ENCODE data around the gene LRCH2.
"Not testable (repeated sequence)": the region's sequence is repeated elsewhere in the genome, so short reads cannot be mapped to it uniquely, and the experiment has no call there.

Gene LRCH2

DNA sequence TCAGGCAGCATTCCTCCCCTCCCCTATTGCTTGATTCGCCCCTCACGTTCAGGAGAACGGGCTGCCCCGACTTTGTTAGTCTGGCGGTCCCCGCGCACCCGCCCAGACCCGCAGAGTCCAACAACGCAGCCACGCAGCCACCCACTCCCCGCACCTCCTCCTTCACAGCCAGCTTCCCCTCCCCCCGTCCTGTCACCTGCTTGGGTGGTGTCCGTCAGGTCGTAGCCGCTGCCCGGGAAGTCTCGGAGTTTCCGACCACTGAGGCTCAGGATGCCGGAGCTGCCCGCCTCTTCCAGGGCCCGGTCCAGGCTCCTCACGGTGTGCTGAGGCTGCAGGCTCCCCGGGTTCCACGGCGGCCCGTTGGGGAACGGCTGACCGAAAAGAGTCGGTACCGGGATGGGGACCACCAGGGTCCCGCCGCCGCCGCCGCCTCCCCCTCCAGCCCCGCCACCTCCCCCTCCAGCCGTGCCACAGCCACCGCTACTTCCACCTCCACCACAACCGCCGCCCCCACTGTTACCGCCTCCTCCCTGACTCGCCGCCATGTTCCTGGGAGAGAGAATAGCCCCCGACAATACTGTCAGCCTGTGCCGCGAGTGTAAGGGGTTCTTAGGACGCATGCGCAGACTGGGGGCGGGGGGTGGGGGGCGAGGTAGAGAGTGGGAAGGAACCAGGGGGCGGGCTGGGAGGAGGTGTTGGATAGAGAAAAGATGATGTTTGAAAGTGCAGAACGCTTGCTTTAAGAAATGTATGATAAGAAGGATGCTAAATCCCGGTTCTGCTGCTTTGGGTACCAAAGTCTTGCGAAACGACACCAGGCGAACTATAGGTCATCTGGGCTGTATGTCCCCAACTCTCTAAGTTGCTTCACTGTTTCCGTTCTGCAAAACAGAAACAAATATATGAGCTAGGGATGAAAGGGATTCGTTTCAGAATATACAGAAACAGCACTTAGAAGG is at the start of gene LRCH2:
Gene LRCH2, minus strand, starts transcription at position 600 of the 959 bp plus-strand sequence. Its CDS starts 55 bp downstream, at position 545.
- DNase-seq (ENCODE audit: low read depth in 2 of 2) = no peak

DNA sequence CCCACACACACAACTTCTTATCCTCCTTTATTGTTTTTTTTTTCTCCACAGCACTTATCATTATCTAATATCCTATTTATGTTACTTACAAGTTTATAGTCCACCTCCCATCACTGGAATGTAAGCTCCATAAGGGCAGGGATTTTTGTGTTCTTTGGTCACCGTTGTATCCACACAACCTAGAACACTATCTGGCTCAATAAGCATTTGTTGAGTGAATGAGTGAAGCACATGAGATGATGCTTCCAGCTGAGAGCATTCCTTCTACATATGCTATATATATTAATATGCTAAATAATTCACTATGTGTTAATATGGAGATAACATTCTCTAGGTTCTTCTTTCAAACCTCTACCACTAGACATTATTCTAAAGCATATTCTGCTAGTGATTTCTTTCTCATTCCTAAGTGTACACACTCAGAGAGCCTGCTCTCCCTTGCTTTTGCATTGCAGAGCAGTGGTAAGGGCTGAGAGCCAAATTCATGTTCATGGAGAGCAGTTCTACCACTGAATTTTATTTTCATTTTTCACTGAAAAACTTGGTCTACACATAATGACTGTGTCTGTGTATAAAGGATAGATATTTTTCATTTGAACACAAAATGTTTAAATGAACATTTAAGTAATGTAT is 35.3 kb upstream of the LRCH2 start:
- no peak for DNase-seq (ENCODE audit: low read depth in 2 of 2)

DNA sequence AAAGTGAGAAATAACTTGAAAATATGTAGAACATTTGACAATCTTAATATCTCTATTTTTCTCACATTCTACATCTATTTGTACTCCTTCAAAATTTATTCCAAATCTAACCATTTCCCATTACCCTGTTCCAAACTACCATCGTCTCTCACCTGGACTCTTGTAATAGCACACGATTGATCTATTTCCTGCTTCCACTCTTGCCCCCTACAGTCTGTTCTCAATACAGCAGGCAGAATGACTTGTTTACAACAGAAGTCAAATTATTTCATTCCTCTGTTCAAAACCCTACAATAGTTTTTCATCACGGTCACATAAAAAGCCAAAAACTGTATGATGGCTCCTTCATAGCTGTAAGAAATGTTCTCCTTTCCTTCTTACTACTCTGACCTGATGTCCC is 34.5 kb upstream of the LRCH2 start:
- DNase-seq (ENCODE audit: low read depth in 2 of 2) = no peak

GRCh38 chrX:115266300-115266699 is 32.4 kb upstream of the LRCH2 start:
- DNase-seq (ENCODE audit: low read depth in 2 of 2) = no peak

- DNase-seq (ENCODE audit: low read depth in 2 of 2) = no peak
Measured at GRCh38 chrX:115264009-115264408, 30.1 kb upstream of the LRCH2 start.

GRCh38 chrX:115261148-115261547 is 27.3 kb upstream of the LRCH2 start:
- DNase-seq (ENCODE audit: low read depth in 2 of 2) = no peak

- DNase-seq (ENCODE audit: low read depth in 2 of 2) = no peak
Measured at GRCh38 chrX:115260330-115260729, 26.4 kb upstream of the LRCH2 start.

DNA sequence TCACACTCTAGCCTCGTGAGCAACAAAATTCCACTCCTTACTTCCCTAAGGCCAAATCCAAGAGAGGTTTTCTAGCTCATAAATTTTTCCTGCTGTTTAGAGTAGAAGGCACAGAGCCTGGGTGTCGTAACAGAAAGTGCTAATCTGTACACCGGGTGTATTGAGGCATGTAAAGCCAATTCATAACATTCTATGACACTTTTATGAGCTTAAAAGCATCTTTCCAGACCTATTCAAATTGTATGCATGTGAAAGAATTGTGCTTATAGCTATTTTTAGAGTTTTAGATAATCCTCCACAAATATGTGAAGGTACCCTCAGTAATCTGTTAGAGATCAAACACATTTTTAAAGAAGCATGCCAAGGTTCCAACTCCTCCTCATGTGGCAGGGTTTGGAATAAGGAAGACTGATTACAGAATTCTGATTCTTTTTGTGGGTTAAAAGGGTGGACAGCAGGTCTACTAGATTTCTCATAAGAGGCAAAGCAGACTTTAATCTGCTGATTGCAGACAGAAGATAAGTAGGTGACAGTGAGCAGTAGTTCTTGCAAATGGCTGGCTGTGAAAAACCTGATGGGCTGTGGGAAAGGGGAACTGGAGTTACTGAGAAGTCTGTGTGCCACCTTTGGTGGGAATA is 25.5 kb upstream of the LRCH2 start:
- DNase-seq (ENCODE audit: low read depth in 2 of 2) = no peak

GRCh38 chrX:115257711-115258110 is 23.8 kb upstream of the LRCH2 start:
- no peak for DNase-seq (ENCODE audit: low read depth in 2 of 2)

DNA sequence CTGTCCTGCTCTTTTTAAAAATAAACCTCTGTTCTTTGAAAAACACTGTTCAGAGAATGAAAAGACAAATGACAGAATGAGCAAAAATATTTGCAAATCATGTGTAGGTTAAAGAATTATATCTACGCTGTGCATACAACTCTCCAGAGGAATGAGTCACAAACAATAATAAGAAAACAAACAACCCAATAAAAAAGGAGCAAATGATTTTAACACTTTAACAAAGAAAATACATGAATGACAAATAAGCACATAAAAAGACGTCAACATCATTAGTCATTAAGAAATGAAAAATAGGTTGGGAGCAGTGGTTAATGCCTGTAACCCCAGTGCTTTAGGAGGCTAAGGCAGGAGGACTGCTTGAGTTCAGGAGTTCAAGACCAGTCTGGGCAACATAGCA is 21.1 kb upstream of the LRCH2 start:
- DNase-seq (ENCODE audit: low read depth in 2 of 2) = no peak

DNA sequence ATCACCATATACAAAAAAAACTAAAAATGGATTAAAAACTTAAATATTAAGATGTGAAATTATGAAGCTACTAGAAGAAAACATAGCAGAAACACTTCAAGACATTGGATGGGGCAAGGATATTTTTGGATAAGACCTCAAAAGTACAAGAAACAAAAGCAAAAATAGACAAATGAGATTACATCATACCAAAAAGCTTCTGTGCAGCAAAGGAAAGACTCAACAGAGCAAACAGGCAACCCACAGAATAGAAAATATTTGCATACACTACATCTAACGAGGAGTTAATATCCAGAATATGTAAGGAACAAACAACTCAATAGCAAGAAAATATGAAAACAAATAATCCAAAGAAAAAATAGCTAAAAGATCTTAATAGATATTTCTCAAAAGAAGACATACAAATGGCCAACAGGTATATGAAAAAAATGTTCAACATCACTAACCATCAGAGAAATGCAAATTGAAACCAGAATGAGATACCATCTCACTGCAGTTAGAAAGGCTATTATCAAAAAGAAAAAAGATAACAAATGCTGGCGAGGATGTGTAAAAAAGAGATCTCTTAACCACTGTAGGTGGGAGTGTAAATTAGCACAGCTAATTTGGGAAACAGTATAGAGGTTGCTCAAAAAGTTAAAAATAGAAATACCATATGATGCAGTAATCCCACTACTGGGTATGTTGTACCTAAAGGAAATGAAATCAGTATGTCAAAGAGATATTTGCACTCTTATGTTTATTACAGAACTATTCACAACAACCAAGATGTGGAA is 17.8 kb upstream of the LRCH2 start:
- DNase-seq (ENCODE audit: low read depth in 2 of 2) = no peak

DNA sequence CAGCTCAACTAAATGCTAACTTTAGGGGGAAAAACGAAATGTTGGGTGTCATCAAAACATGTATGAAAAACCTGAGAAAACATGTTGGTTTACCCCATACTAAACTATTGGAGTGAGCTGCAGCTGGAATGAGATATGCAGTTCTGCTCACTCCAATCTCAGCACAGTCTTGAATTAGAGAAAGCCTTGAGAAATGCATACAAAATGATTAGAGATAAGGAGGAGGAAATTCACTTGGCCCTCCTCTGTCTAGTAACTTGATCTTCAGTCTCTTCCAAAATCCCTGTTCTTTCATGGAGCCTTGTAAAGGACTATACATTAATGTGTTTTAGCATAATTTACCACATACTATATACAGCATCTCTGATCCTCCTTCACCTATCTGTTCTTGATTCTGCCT is 3.2 kb upstream of the LRCH2 start:
- DNase-seq (ENCODE audit: low read depth in 2 of 2) = no peak

DNA sequence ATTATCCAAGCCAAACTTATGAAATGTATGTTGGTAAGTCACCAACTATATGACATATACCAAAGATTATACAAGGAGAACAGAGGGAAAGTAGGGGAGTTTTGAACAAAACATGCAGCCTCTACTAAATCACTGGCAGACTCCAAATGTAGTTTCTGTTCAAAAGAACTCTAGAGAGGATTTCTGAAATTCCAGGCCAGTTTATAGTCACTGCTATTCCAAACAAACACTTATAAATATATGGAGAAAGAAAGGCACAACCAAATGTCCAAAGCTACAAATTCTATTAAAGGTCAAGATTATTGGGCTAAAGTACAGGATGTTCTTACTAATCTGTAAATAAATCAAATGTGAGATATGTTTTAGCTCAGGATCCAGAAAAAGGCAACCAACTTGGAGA is 2.7 kb upstream of the LRCH2 start:
- DNase-seq (ENCODE audit: low read depth in 2 of 2) = no peak

DNA sequence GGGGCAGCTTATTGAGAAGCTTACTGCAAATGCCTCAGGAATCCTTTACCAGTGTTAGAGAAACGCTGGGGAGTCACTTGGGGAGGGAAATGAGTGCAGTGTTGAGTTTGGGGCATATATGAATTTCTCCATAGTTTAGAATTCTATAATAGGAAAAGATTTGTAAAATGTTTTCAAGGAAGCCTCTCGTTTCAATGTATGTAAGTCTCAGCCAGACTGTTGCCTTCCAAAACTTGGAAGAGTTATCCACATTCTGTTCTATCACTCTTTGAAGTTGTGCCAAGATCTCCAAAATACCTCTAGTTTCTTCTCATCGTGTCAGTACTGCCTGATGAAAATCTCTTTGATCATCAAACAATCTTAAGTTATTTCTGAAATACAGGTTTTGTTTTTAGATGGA is 565 bp upstream of the LRCH2 start:
- DNase-seq (ENCODE audit: low read depth in 2 of 2) = no peak

GRCh38 chrX:115232933-115233496 is 881 bp downstream of the LRCH2 start:
- no peak for DNase-seq (ENCODE audit: low read depth in 2 of 2)

DNA sequence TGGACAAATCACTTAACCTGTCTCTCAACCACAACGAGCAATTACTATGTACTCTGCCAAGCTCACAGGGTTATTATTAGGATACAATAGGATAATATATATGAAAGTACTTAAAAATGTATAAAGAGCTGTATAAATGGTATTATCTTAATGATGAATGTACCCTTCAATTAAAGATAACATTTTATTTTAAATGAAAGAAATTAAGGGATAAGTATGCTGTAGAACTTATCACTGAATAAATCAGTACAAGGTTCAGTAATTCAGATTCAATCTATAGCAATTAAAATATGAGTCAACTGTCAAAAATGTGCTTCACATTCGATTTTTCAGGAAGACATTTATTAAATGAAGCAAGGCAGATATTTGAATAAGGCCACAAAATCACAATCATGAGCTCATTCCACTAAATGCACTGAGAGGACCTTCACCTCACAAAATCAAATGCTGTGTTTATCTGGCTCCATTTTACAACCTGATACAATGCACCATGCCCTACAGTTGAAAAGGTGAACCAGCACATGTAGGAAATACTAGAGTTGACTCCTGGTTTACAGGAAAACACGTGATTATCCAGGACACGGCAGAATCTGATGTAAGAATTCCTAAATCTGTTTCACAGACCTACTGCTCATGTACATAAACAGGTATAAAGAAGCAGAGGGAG is 4.4 kb downstream of the LRCH2 start:
- DNase-seq (ENCODE audit: low read depth in 2 of 2) = no peak

GRCh38 chrX:115226929-115227328 is 7.0 kb downstream of the LRCH2 start:
- DNase-seq (ENCODE audit: low read depth in 2 of 2) = no peak

GRCh38 chrX:115217346-115217745 is 16.6 kb downstream of the LRCH2 start:
- not testable (repeated sequence) for DNase-seq (ENCODE audit: low read depth in 2 of 2)

DNA sequence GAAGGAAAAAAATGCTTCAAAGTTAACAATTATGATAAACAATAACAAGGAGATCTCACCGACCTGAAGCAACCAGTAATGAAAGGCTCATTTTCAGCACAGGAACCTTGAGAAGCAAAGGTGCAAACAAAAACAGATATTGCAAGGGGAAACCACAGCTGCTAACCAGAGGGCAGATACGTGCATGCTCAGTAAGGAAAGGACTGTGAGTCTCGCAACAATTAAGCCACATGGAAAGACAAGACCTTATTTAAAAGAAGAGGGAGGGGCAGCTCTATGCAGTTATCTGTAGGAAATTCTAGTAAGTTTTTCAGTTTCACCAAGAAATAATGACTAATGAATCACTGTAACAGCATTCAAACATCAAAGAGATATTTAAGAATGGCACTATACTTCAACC is 19.3 kb downstream of the LRCH2 start:
- no peak for DNase-seq (ENCODE audit: low read depth in 2 of 2)

- no peak for DNase-seq (ENCODE audit: low read depth in 2 of 2)
Measured at GRCh38 chrX:115214151-115214550, 19.7 kb downstream of the LRCH2 start.

- not testable (repeated sequence) for DNase-seq (ENCODE audit: low read depth in 2 of 2)
Measured at GRCh38 chrX:115209547-115209946, 24.3 kb downstream of the LRCH2 start.
